SU-DHL-6 (cell line): ENCODE results near the gene PALS2.

ENCODE experiments used
- H2AFZ ChIP-seq: fragments of 200-600 bp; sonication (generic); 2 replicates; pipeline ENCODE4 v1.6.1; 2014; ENCODE audit warnings: low read depth, mild to moderate bottlenecking, moderate library complexity, mixed read lengths, antibody characterized with exemption, low read length; ENCODE audit not compliant: severe bottlenecking
- H3F3A ChIP-seq: fragments of 200-600 bp; shearing (Covaris generic); 2 replicates; pipeline ENCODE4 v1.6.0; 2016; ENCODE audit warnings: antibody characterized with exemption, mild to moderate bottlenecking; ENCODE audit not compliant: insufficient read depth
- H3K27ac ChIP-seq: fragments of 200-600 bp; sonication (generic); 2 replicates; pipeline ENCODE4 v1.5.1; 2016; ENCODE audit warnings: low read depth, mild to moderate bottlenecking, low read length, moderate library complexity, mixed read lengths
- H3K27me3 ChIP-seq: fragments of 200-600 bp; sonication (generic), shearing (Covaris generic); 2 replicates; pipeline ENCODE4 v1.6.0; 2014; ENCODE audit warnings: mild to moderate bottlenecking, low read length
- H3K36me3 ChIP-seq: fragments of 200-600 bp; sonication (generic); 2 replicates; pipeline ENCODE4 v1.6.1; 2014; ENCODE audit warnings: mild to moderate bottlenecking, low read length, mixed read lengths
- H3K4me2 ChIP-seq: fragments of 300-600, 200-600 bp; shearing (Covaris generic), sonication (generic); 2 replicates; pipeline ENCODE4 v1.6.0; 2014; ENCODE audit warnings: low read length, low read depth, mild to moderate bottlenecking; ENCODE audit not compliant: poor library complexity, severe bottlenecking
- H3K4me3 ChIP-seq: fragments of 200-600 bp; sonication (generic); 2 replicates; pipeline ENCODE4 v1.5.1; 2014; ENCODE audit warnings: antibody characterized with exemption, low read length, mild to moderate bottlenecking, mixed read lengths; ENCODE audit not compliant: insufficient read depth, poor library complexity, severe bottlenecking
- H3K79me2 ChIP-seq: fragments of 200-600 bp; sonication (generic); 2 replicates; pipeline ENCODE4 v1.6.1; 2014; ENCODE audit warnings: mild to moderate bottlenecking, low read length, moderate library complexity; ENCODE audit not compliant: insufficient read depth
- H3K9ac ChIP-seq: fragments of 200-600 bp; sonication (generic); 2 replicates; pipeline ENCODE4 v1.7.0; 2014; ENCODE audit warnings: mild to moderate bottlenecking, low read length
- H3K9me2 ChIP-seq: fragments of 200-600 bp; sonication (generic); replicated peaks from 2 replicates; pipeline ENCODE4 v1.6.1; 2014; ENCODE audit warnings: low read length; ENCODE audit not compliant: insufficient read depth
- H3K9me3 ChIP-seq: fragments of 200-600 bp; sonication (generic); 2 replicates; pipeline ENCODE4 v1.6.1; 2014; ENCODE audit warnings: low read length, mixed read lengths; ENCODE audit not compliant: insufficient read depth
- H4K20me1 ChIP-seq: fragments of 200-600 bp; sonication (generic); 2 replicates; pipeline ENCODE4 v1.6.1; 2014; ENCODE audit warnings: low read depth, mild to moderate bottlenecking, antibody characterized with exemption, low read length, moderate library complexity, mixed read lengths
- EZH2phosphoT487 ChIP-seq: fragments of 200-600 bp; sonication (generic), shearing (Covaris generic); conservative IDR thresholded peaks from 2 replicates; pipeline ENCODE4 v1.6.1; 2018; ENCODE audit warnings: mild to moderate bottlenecking, antibody characterized with exemption, low read length, moderate library complexity, mixed read lengths
- TF ChIP-seq, protein P1 (sequence below): fragments of 200-600 bp; sonication (generic); IDR thresholded peaks from one replicate; pipeline ENCODE4 v1.5.1; 2017; ENCODE audit warnings: antibody characterized with exemption, mild to moderate bottlenecking, low read length, moderate library complexity; ENCODE audit not compliant: insufficient read depth, poor library complexity, severe bottlenecking

Gene PALS2

DNA sequence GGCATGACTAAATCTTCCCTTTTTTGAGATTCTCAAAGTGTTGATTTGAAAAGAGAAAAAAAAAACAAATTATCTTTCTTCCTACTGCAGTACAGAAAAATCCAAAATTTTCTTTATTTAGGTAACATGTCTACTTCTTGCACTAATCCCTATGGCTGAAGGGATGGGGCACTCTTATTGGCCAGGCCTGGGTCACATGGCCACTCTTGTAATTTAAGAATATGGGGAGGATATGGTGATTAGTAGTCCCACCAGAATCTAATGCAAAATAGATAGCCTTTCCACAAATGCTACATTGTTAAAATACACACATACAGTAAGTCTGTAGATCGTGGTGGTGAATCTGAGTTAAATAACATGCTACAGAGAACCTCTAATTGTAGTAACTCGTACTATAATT, 7.0 kb upstream of the PALS2 start:
- no peak overlapping the region for H3K4me3 ChIP-seq
- no peaks in the 10 kb centered on the region for H3K79me2 ChIP-seq
- H2AFZ ChIP-seq, result no peak overlapping the region
- no peaks in the 10 kb centered on the region for H3F3A ChIP-seq
- H3K27ac ChIP-seq, result no peak overlapping the region
- no peaks in the 10 kb centered on the region for H3K27me3 ChIP-seq
- no peaks in the 10 kb centered on the region for H3K9me3 ChIP-seq
- no peaks in the 10 kb centered on the region for H4K20me1 ChIP-seq
- H3K9ac ChIP-seq, result no peak overlapping the region
- no peak overlapping the region for H3K4me2 ChIP-seq
- H3K9me2 ChIP-seq, result no peaks in the 10 kb centered on the region
- TF ChIP-seq, protein P1, sequence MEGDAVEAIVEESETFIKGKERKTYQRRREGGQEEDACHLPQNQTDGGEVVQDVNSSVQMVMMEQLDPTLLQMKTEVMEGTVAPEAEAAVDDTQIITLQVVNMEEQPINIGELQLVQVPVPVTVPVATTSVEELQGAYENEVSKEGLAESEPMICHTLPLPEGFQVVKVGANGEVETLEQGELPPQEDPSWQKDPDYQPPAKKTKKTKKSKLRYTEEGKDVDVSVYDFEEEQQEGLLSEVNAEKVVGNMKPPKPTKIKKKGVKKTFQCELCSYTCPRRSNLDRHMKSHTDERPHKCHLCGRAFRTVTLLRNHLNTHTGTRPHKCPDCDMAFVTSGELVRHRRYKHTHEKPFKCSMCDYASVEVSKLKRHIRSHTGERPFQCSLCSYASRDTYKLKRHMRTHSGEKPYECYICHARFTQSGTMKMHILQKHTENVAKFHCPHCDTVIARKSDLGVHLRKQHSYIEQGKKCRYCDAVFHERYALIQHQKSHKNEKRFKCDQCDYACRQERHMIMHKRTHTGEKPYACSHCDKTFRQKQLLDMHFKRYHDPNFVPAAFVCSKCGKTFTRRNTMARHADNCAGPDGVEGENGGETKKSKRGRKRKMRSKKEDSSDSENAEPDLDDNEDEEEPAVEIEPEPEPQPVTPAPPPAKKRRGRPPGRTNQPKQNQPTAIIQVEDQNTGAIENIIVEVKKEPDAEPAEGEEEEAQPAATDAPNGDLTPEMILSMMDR, result no peak
- TF ChIP-seq EZH2phosphoT487, result no peak
- H3K36me3 ChIP-seq, result no peaks in the 10 kb centered on the region

DNA sequence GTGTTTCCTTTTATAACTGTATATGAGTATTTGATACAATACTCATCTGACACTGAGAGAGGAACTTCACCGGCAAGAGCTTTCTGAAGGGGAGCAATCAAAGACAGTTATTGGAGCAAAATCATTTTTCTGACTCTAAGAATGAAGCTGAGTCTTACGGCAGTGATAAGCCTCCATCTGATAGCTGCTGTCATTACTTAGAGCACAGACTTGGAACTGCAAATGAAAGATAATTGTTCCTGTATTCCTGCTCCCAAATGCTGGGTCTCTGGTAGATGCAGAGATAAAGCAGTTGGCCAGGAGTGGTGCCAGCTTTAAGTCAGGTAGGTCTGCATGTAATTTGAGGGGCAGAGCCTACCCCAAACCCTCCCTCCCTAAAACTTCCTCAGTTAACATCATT, 2.3 kb upstream of the PALS2 start:
- Histone ChIP-seq H3F3A (peaks cover 17% of the 10 kb centered on the region), H3K4me3 (no peak overlapping the region), H3K9me3 (no peaks in the 10 kb centered on the region), H2AFZ (no peak overlapping the region), H3K27ac (no peak overlapping the region), H3K9me2 (no peaks in the 10 kb centered on the region), H3K36me3 (no peaks in the 10 kb centered on the region), H3K9ac (no peak overlapping the region), H3K79me2 (peaks cover 23% of the 10 kb centered on the region), H3K4me2 (no peak overlapping the region), H4K20me1 (peaks cover 15% of the 10 kb centered on the region), H3K27me3 (no peaks in the 10 kb centered on the region)
- TF ChIP-seq, protein P1, result no peak
- TF ChIP-seq EZH2phosphoT487, result no peak

DNA sequence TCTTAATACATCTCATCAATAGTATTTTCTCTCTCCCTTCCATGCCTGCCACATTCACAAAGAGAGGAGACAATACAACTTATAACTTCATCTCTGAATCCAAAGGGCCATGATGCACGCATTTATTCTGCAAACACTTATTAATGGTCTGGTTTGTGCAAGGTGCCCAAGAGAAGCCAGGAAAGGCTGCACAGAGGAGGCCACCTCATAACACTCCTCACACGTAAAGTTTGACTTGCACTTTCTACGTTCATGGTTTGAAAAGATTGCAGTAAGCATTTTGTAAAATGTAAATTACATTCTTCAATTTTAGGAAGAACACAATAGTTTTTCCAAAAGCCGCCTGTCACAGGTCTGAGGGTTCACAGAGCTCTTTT, 1.2 kb upstream of the PALS2 start:
- Histone ChIP-seq H4K20me1 (peaks cover 25% of the 10 kb centered on the region), H3K4me3 (no peak overlapping the region), H3K4me2 (peak overlapping the region; percentile 56), H3K9me3 (no peaks in the 10 kb centered on the region), H3K9me2 (no peaks in the 10 kb centered on the region), H3K9ac (no peak overlapping the region), H3K27me3 (no peaks in the 10 kb centered on the region), H2AFZ (no peak overlapping the region), H3K79me2 (peaks cover 33% of the 10 kb centered on the region), H3K27ac (no peak overlapping the region), H3F3A (peaks cover 22% of the 10 kb centered on the region), H3K36me3 (0 out of 2 replicates have a peak, but pooled peaks cover 5% of the 10 kb centered on the region)
- TF ChIP-seq, protein P1, result no peak
- TF ChIP-seq EZH2phosphoT487, result no peak
